Measurements from ENCODE around the gene EML3. TPM values are rescaled to one million over a fixed set of nuclear protein-coding genes. Genes with fewer than 3 reads are reported as not detected.

Gene EML3
- total and polyA plus RNA-seq, 2 of the 13 experiments (the other 11 are each of a cell fraction or from before 2014, with no cell fraction given) = 10.6 to 12.3 TPM

DNA sequence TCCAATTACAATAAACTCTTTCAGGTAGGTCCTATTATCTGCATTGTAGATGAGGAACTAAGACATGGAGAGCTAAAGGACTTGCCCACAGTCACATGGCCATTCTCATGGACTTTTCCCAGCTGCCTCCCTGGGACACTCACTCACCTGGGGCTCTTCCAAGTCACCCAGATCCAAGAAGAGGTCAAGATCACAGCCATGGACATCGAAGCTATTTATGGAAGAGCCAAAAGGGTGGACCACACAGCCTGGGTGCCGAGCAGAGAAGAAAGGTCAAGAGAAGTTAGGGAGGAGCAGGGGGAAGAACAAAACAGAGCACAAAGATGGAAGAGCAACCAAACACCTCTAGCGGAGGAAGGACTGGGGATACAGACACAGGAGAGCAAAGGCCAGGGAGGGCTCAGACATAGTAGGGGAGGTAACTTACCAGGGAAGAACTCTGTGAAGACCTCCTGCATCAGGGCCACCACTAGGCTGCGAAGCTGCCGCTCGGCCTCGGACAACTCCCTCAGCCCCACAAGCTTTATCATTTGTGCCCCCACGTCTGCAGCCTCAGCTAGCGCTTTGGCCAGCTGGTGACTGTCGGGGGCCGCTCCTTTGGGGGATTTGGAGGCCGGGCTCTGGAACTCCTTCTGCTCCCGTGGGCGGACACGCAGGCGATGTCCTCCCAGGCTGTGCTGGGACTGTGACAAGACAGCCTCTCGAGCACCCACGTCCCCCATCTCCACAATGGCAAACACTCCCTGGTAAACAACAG is 31.4 kb downstream of the EML3 start:
- Histone ChIP-seq H3K9me3 (ENCODE audit: low read length) (no peaks in the 10 kb centered on the region), H3K27me3 (ENCODE audit: control insufficient read depth in 1 of 2, insufficient read depth in 2 of 2, low read length in 2 of 2) (no peaks in the 10 kb centered on the region), H3K27ac (ENCODE audit: extremely low read length, insufficient read depth, low read length) (no peak overlapping the region), H2AFZ (ENCODE audit: low read length) (no peak overlapping the region), H3K79me2 (ENCODE audit: insufficient read depth, low read length) (no peaks in the 10 kb centered on the region), H3K36me3 (replicated peaks in 1 of 2; ENCODE audit: control insufficient read depth in 1 of 2, insufficient read depth in 2 of 2, low read length in 2 of 2) (peaks cover 15 to 39% of the 10 kb centered on the region in 2 experiments), H4K20me1 (ENCODE audit: insufficient read depth, low read length) (no peaks in the 10 kb centered on the region), H3K4me1 (ENCODE audit: insufficient read depth, low read length) (peaks cover 10% of the 10 kb centered on the region), H3K4me2 (ENCODE audit: low read depth, low read length) (no peak overlapping the region), H3K4me3 (replicated peaks in 1 of 3; ENCODE audit: insufficient read depth in 1 of 3, low read depth in 2 of 3, low read length in 3 of 3) (no peak overlapping the region), H3K9ac (ENCODE audit: insufficient read depth, low read depth, low read length) (no peak overlapping the region)
- intact Hi-C loops (cut with micrococcal nuclease; ENCODE audit: unreplicated experiment) = no loop called here
- in situ Hi-C loops (cut with HindIII; ENCODE audit: extremely low pct_ligation_motif_present, low pct_unique_long_range_greater_than_20kb) = no loop called here
- FAIRE-seq (no peak), DNase-seq (ENCODE audit: low spot score) (no peak), ATAC-seq (no peak)
- POLR2A ChIA-PET = interaction anchor here (2.6 kb wide), 1 partner anchor 11 kb away, joined by 12 read pairs; the partner anchor contains the start of gene TUT1
- BruUV-seq (replicated peaks) = no TSS peak
- CTCF ChIA-PET (ENCODE audit: low intra/inter-chr PET ratio, low total read pairs) = no interaction called here
- TF ChIP-seq ZNF414 (CRISPR knock-in tag; IDR thresholded peaks at IDR 0.05) = no peak
- TF ChIP-seq ELF4 (CRISPR knock-in tag; IDR thresholded peaks at IDR 0.05; ENCODE audit: borderline replicate concordance) = no peak
- no peak for TF ChIP-seq NCOR1 (IDR thresholded peaks at IDR 0.05; ENCODE audit: borderline replicate concordance, low read length)
- TF ChIP-seq KLF12 (CRISPR knock-in tag; IDR thresholded peaks at IDR 0.05; ENCODE audit: borderline replicate concordance) = no peak
- TF ChIP-seq RARG (CRISPR knock-in tag; IDR thresholded peaks at IDR 0.05; ENCODE audit: low read depth) = no peak
- no peak for TF ChIP-seq XBP1 (CRISPR knock-in tag; IDR thresholded peaks at IDR 0.05)
- TF ChIP-seq SMAD9 (CRISPR knock-in tag; IDR thresholded peaks at IDR 0.05) = no peak
- no peak for TF ChIP-seq THAP11 (CRISPR knock-in tag; IDR thresholded peaks at IDR 0.05)
- TF ChIP-seq SCMH1 (CRISPR knock-in tag; IDR thresholded peaks at IDR 0.05; ENCODE audit: borderline replicate concordance) = no peak
- TF ChIP-seq MBD4 (IDR thresholded peaks at IDR 0.05; ENCODE audit: borderline replicate concordance, low read length) = no peak
- 93% methylated on average over 16 of the region's 18 CpGs for WGBS (ENCODE audit: low lambda C conversion rate)

Data from HepG2 (cell line).